ENCODE measurements around the gene RHOJ.
"Not testable (repeated sequence)": the region's sequence is repeated elsewhere in the genome, so short reads cannot be mapped to it uniquely, and the experiment has no call there.

Gene RHOJ

GRCh38 chr14:63301891-63302534 is 97.8 kb downstream of the RHOJ start:
- H3K36me3 ChIP-seq (ENCODE audit: insufficient read depth) = no peaks in the 10 kb centered on the region
- no peak overlapping the region for H3K27ac ChIP-seq
- no peaks in the 10 kb centered on the region for H3K4me1 ChIP-seq (ENCODE audit: low read depth, poor library complexity, severe bottlenecking)
- no peaks in the 10 kb centered on the region for H3K79me2 ChIP-seq (ENCODE audit: insufficient read depth, low read depth)
- no peak overlapping the region for H3K4me3 ChIP-seq (IDR thresholded peaks at IDR 0.05; ENCODE audit: insufficient read depth, low read depth, low read length)
- no peak overlapping the region for H3K9ac ChIP-seq
- no peak overlapping the region for H3K4me2 ChIP-seq
- no peaks in the 10 kb centered on the region for H3K27me3 ChIP-seq (ENCODE audit: insufficient read depth, low read depth)
- H4K20me1 ChIP-seq (ENCODE audit: insufficient read depth) = no peaks in the 10 kb centered on the region
- no peak overlapping the region for H2AFZ ChIP-seq (ENCODE audit: low read depth)
- TF ChIP-seq CTCF (conservative IDR thresholded peaks at IDR 0.05; ENCODE audit: low read depth, low read length) = no peak

GRCh38 chr14:63304429-63304828 is 100.2 kb downstream of the RHOJ start:
- H4K20me1 ChIP-seq (ENCODE audit: insufficient read depth) = not testable (repeated sequence)

GRCh38 chr14:63308723-63309317 is 104.6 kb downstream of the RHOJ start:
- Histone ChIP-seq H3K79me2 (ENCODE audit: insufficient read depth, low read depth) (no peaks in the 10 kb centered on the region), H3K27me3 (ENCODE audit: insufficient read depth, low read depth) (no peaks in the 10 kb centered on the region), H3K36me3 (ENCODE audit: insufficient read depth) (no peaks in the 10 kb centered on the region), H2AFZ (ENCODE audit: low read depth) (no peak overlapping the region), H3K4me2 (no peak overlapping the region), H3K27ac (no peak overlapping the region), H3K9ac (no peak overlapping the region), H4K20me1 (ENCODE audit: insufficient read depth) (no peaks in the 10 kb centered on the region), H3K4me3 (IDR thresholded peaks at IDR 0.05; ENCODE audit: insufficient read depth, low read depth, low read length) (no peak overlapping the region), H3K4me1 (ENCODE audit: low read depth, poor library complexity, severe bottlenecking) (no peaks in the 10 kb centered on the region)
- TF ChIP-seq CTCF (conservative IDR thresholded peaks at IDR 0.05; ENCODE audit: low read depth, low read length) = peak; percentile 35; the same call in 1 of the 2 replicates

More at GRCh38 chr14:63304429-63304828, 100.2 kb downstream of the RHOJ start:
- not testable (repeated sequence) for H3K27me3 ChIP-seq (ENCODE audit: insufficient read depth, low read depth); H3K36me3 ChIP-seq (ENCODE audit: insufficient read depth); H3K4me2 ChIP-seq; H3K4me1 ChIP-seq (ENCODE audit: low read depth, poor library complexity, severe bottlenecking); H3K4me3 ChIP-seq (IDR thresholded peaks at IDR 0.05; ENCODE audit: insufficient read depth, low read depth, low read length); H3K79me2 ChIP-seq (ENCODE audit: insufficient read depth, low read depth); H2AFZ ChIP-seq (ENCODE audit: low read depth); H3K9ac ChIP-seq; H3K27ac ChIP-seq

GRCh38 chr14:63318835-63319234 is 114.6 kb downstream of the RHOJ start, which contains the start of gene GPHB5:
GPHB5 (minus strand) TSS chr14:63318935; CDS start chr14:63317849, 1,086 bp downstream.
- no peak within 1 kb of the TSS for H3K4me2 ChIP-seq
- no peaks in the 10 kb centered on the region for H3K36me3 ChIP-seq (ENCODE audit: insufficient read depth)
- no peak within 1 kb of the TSS for H3K4me3 ChIP-seq (IDR thresholded peaks at IDR 0.05; ENCODE audit: insufficient read depth, low read depth, low read length)
- H3K9ac ChIP-seq = no peak within 1 kb of the TSS
- no peaks in the 10 kb centered on the region for H4K20me1 ChIP-seq (ENCODE audit: insufficient read depth)
- no peak within 1 kb of the TSS for H3K27ac ChIP-seq
- no peaks in the 10 kb centered on the region for H3K27me3 ChIP-seq (ENCODE audit: insufficient read depth, low read depth)
- H3K4me1 ChIP-seq (ENCODE audit: low read depth, poor library complexity, severe bottlenecking) = no peaks in the 10 kb centered on the region
- H3K79me2 ChIP-seq (ENCODE audit: insufficient read depth, low read depth) = no peaks in the 10 kb centered on the region
- no peak for TF ChIP-seq CTCF (conservative IDR thresholded peaks at IDR 0.05; ENCODE audit: low read depth, low read length)
- no peak within 1 kb of the TSS for H2AFZ ChIP-seq (ENCODE audit: low read depth)

GRCh38 chr14:63322472-63322871 is 118.2 kb downstream of the RHOJ start:
- H3K4me2 ChIP-seq = no peak overlapping the region
- H3K27me3 ChIP-seq (ENCODE audit: insufficient read depth, low read depth) = no peaks in the 10 kb centered on the region
- TF ChIP-seq CTCF (conservative IDR thresholded peaks at IDR 0.05; ENCODE audit: low read depth, low read length) = no peak
- no peak overlapping the region for H3K27ac ChIP-seq
- H3K79me2 ChIP-seq (ENCODE audit: insufficient read depth, low read depth) = no peaks in the 10 kb centered on the region
- H4K20me1 ChIP-seq (ENCODE audit: insufficient read depth) = no peaks in the 10 kb centered on the region
- H3K4me3 ChIP-seq (IDR thresholded peaks at IDR 0.05; ENCODE audit: insufficient read depth, low read depth, low read length) = no peak overlapping the region
- H2AFZ ChIP-seq (ENCODE audit: low read depth) = no peak overlapping the region
- H3K36me3 ChIP-seq (ENCODE audit: insufficient read depth) = no peaks in the 10 kb centered on the region
- no peak overlapping the region for H3K9ac ChIP-seq
- no peaks in the 10 kb centered on the region for H3K4me1 ChIP-seq (ENCODE audit: low read depth, poor library complexity, severe bottlenecking)

Data from KMS-11 (cell line).